ENCODE results near the gene CDC27.
"Not testable (repeated sequence)": the region's sequence is repeated elsewhere in the genome, so short reads cannot be mapped to it uniquely, and the experiment has no call there.

The CDC27 gene

DNA sequence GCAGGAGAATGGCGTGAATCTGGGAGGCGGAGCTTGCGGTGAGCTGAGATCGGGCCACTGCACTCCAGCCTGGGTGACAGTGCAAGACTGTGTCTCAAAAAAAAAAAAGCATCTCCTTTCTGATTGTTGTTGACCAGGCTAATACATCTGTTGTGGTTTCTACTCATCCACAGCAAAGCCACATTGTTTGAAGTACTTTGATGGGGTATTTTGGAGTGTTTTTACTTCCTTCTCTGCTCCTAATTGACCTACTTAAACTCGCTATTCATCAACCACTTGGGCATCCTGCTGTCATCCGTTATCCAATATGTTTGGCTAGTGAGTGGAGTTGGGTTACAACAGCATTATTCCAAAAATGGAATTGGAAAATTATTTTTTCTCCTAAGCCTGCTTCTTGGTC, 3.5 kb upstream of the CDC27 start:
- DNase-seq (ENCODE audit: low read depth), result no peak

GRCh38 chr17:47190770-47191169, 1.7 kb upstream of the CDC27 start:
- no peak for DNase-seq (ENCODE audit: low read depth)

- DNase-seq (ENCODE audit: low read depth), result no peak
Measured at GRCh38 chr17:47190243-47190642, 1.1 kb upstream of the CDC27 start.

- DNase-seq (ENCODE audit: low read depth), result no peak
Measured at GRCh38 chr17:47189732-47190237, 690 bp upstream of the CDC27 start.

DNA sequence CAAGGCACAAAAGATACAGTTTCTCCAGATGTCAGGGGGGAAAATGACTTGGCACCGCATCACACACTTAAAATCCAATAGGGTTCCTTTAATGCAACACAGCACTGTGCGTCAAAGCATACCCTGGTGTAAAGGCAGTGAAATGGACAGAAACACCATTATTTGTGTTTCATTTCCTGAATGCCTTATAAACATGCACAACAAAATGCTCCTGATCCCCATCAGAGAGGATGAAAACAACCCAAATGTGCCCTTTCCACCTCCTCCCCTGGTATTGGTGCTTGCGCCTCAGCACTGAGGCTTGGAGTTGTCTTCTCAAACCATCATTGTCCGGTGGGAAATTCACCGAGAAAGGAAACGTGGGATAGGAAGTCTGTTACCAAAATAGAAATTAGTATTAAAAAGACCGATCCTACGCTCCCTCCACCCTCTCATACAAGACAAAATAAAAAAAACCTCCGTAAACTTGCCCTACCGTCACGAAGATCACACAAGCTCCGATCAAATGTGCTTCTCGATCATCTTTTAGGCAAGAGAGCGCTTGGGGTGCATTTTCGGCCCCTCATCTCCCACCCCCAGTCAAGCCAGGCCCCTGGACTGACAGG, 722 bp downstream of the CDC27 start:
- DNase-seq (ENCODE audit: low read depth), result no peak

DNA sequence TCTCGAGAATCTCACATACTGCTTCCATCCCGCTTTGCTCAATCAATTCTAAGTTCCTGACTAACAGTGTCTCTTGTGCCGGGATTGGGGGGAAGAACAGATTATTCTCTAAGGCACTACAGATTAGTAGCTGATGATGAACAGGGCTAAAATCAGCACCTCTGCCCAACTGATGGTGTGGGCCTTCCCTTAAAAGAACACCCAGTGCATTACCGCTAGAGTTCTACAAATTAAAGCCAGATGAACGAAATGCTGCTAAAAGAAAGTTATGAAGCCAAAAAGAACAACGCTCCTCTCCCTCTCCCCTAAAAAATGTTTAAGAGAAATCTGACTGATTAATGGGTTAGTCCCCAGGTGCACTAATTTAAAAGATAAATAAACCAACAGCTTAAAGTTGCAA, 4.4 kb downstream of the CDC27 start:
- DNase-seq (ENCODE audit: low read depth), result no peak

- not testable (repeated sequence) for DNase-seq (ENCODE audit: low read depth)
Measured at GRCh38 chr17:47180988-47181387, 8.1 kb downstream of the CDC27 start.

- no peak for DNase-seq (ENCODE audit: low read depth)
Measured at GRCh38 chr17:47180337-47180736, 8.8 kb downstream of the CDC27 start.

DNA sequence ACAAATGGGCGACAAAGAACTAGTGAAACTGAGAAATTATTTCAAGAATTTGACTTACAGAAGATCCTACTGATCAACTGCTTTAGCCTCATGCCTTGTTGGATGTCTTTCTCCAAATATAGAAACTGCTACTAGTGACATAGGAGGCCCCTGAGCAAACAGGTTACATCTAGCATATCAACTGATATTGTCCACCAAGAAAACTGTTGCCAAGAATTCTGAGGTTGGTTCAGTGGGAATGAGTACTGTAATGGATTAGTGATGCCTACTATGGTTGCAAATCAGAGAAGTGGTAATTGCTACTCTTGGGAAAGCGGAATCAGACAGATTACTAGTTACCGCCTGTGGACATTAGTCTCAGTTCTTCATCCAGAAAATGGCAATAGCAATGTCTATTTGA, 10.0 kb downstream of the CDC27 start:
- no peak for DNase-seq (ENCODE audit: low read depth)

GRCh38 chr17:47177261-47177660, 11.8 kb downstream of the CDC27 start:
- no peak for DNase-seq (ENCODE audit: low read depth)

- no peak for DNase-seq (ENCODE audit: low read depth)
Measured at GRCh38 chr17:47176389-47176826, 12.7 kb downstream of the CDC27 start.

- not testable (repeated sequence) for DNase-seq (ENCODE audit: low read depth)
Measured at GRCh38 chr17:47174823-47175222, 14.3 kb downstream of the CDC27 start.

- DNase-seq (ENCODE audit: low read depth), result no peak
Measured at GRCh38 chr17:47172696-47173565, 16.2 kb downstream of the CDC27 start.

DNA sequence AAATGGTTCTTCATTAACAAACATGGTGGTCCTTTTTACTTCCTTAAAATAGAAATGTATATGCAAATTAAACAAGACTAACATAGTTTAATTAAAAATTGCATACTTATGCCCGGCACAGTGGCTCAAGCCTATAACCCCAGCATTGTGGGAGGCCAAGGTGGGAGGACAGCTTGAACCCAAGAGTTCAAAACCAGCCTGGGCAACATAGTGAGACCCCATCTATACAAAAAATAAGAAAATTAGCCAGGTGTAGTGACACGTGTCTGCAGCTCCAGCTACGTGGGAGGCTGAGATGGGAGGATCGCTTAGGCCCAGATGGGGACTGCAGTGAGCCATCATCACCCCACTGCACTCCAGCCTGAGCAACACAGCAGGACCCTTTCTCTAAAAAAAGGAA, 18.4 kb downstream of the CDC27 start:
- DNase-seq (ENCODE audit: low read depth), result no peak

GRCh38 chr17:47168896-47169295, 20.2 kb downstream of the CDC27 start:
- not testable (repeated sequence) for DNase-seq (ENCODE audit: low read depth)

GRCh38 chr17:47166854-47167253, 22.2 kb downstream of the CDC27 start:
- not testable (repeated sequence) for DNase-seq (ENCODE audit: low read depth)

DNA sequence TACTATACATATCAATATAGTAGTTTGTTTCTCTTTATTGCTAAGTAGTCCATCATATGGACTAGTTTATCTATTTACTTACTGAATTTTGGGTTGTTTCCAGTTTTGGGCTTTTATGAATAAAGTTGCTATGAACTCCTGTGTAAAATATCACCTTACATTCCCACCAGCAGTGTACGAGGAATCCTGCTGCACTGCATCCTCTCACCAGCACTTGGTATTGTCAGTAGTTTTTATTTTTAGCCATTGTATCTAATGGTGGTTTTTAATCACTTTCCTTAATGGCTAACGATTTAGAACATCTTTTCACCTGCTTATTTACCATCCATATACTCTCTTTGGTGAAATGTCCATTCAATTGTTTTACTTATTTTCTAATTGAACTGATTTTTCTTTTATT, 24.0 kb downstream of the CDC27 start:
- DNase-seq (ENCODE audit: low read depth), result no peak

GRCh38 chr17:47164263-47164662, 24.8 kb downstream of the CDC27 start:
- no peak for DNase-seq (ENCODE audit: low read depth)

- no peak for DNase-seq (ENCODE audit: low read depth)
Measured at GRCh38 chr17:47162013-47162622, 27.0 kb downstream of the CDC27 start.

DNA sequence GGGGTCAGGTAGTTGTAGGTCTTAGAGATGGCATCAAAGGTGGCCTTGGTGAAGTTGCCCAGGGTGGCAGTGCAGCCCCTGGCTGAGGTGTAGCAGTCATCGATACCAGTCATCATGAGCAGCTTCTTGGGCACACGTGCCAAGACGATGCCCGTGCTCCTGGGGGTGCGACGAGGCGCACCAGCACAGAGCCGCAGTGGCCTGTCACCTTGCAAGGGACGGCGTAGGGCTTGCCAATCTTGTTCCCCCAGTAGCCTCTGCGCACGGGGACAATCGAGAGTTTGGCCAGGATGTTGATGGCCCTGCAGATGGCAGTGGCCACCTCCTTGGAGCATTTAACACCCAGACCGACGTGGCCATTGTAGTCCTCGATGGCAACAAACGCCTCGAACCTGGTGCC, 29.8 kb downstream of the CDC27 start:
- no peak for DNase-seq (ENCODE audit: low read depth)

DNA sequence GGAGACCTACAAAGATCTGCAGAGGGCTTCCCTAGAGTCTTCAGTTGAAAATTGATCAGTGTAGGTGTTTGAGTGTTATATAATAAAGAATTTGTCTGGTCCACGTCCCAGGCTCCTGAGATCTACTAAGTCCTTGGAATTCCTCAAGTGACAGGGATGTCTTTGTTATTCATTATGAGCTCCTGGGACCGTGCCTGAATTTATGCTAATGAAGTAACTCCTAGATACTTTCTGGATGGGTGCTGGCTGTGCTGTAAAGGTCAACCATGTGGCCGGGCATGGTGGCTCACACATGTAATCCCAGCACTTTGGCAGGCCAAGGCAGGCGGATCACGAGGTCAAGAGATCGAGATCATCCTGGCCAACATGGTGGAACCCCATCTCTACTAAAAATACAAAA, 43.7 kb downstream of the CDC27 start:
- DNase-seq (ENCODE audit: low read depth), result no peak

- no peak for DNase-seq (ENCODE audit: low read depth)
Measured at GRCh38 chr17:47135235-47135634, 53.9 kb downstream of the CDC27 start.

GRCh38 chr17:47134354-47134753, 54.7 kb downstream of the CDC27 start:
- DNase-seq (ENCODE audit: low read depth), result not testable (repeated sequence)
